Kidney (tissue), 14 donors: ENCODE measurements around the gene CEP89. TPM values are rescaled to one million over a fixed set of nuclear protein-coding genes. Genes with fewer than 3 reads are reported as not detected.

Experiments used
- DNase-seq, 5 donors: peaks; one replicate each; pipeline ENCODE4 v3.0.0-alpha.2; 2013 to 2020
- FAIRE-seq: peaks from 2 replicates; lab custom pipeline; 2012; peaks lifted over from hg19 to GRCh38; lab: Jason Lieb, UNC
- H3K27ac ChIP-seq, 2 donors: one replicate each; pipeline ENCODE4 v1.7.0; 2013; ENCODE audit warnings: low read depth in 2 of 2, low read length in 2 of 2, inconsistent platforms in 1 of 2
- H3K27me3 ChIP-seq: one replicate; pipeline ENCODE4 v1.7.1; 2013; ENCODE audit warnings: low read length, inconsistent platforms; ENCODE audit not compliant: control insufficient read depth, insufficient read depth
- H3K36me3 ChIP-seq, 3 donors: one replicate each; pipeline versions ENCODE4 v1.7.0 to v1.7.1; 2013; ENCODE audit warnings: low read length in 3 of 3, control low read depth in 1 of 3, inconsistent platforms in 1 of 3; ENCODE audit not compliant: insufficient read depth in 3 of 3, control insufficient read depth in 2 of 3
- H3K4me1 ChIP-seq, 3 donors: one replicate each; pipeline versions ENCODE4 v1.7.0 to v1.7.1; 2013; ENCODE audit warnings: low read length in 3 of 3, inconsistent platforms in 1 of 3, low read depth in 1 of 3; ENCODE audit not compliant: control insufficient read depth in 2 of 3, insufficient read depth in 2 of 3
- H3K4me3 ChIP-seq, 3 donors: one replicate each; pipeline versions ENCODE4 v1.7.0 to v1.8.1; 2013; ENCODE audit warnings: low read length in 3 of 3, control low read depth in 1 of 3, inconsistent platforms in 1 of 3
- H3K9ac ChIP-seq, 3 donors: one replicate each; pipeline versions ENCODE4 v1.7.0 to v1.7.1; 2013; ENCODE audit warnings: low read length in 3 of 3, control low read depth in 1 of 3, inconsistent platforms in 1 of 3
- H3K9me3 ChIP-seq, 3 donors: one replicate each; pipeline versions ENCODE4 v1.7.0 to v1.7.1; 2013; ENCODE audit warnings: low read length in 3 of 3, control low read depth in 1 of 3, inconsistent platforms in 1 of 3; ENCODE audit not compliant: control insufficient read depth in 2 of 3, insufficient read depth in 1 of 3
- intact Hi-C: fragments of 100-400 bp; cut with DNase I; formaldehyde crosslinking; loops from one replicate; pipeline ENCODE4 v1.11.1; 2022
- polyA plus RNA-seq: library from polyadenylated mRNA; stranded (reverse); fragments of 350-450 nt; fragmentation: Illumina TruSeq; extraction: RNeasy Lipid Tissue Mini Kit (QIAGEN cat#74804); gene quantifications from one replicate; pipeline ENCODE4 v1.2.3, GENCODE V29; 2014; ENCODE audit warnings: low read depth, low replicate concordance; ENCODE audit not compliant: insufficient read depth
- total RNA-seq: library from RNA; stranded (reverse); fragmentation: NEBNext Ultra II Directional; extraction: Animal tissue kit (Norgen Biotek cat#: 25700); gene quantifications from one replicate; pipeline ENCODE4 v1.2.1, GENCODE V29; 2021
- TF ChIP-seq, protein P1 (sequence below): IDR thresholded peaks from 3 replicates; pipeline ENCODE4 v1.5.1; 2012; ENCODE audit warnings: mild to moderate bottlenecking, moderate library complexity, borderline replicate concordance; ENCODE audit not compliant: insufficient read depth; ENCODE audit errors: extremely low read depth
- donor health status: control.
- donor health status: control.
- donor health status: control.
- donor health status: control.
- donor health status: control.
- donor health status: DM: yes; HTN: yes; CAD: no.
- donor health status: Normal renal cell carcinoma (clear cell type).

Gene CEP89
- total and polyA plus RNA-seq, 2 donors from 2014 or later: 12.4 to 24.0 TPM

DNA sequence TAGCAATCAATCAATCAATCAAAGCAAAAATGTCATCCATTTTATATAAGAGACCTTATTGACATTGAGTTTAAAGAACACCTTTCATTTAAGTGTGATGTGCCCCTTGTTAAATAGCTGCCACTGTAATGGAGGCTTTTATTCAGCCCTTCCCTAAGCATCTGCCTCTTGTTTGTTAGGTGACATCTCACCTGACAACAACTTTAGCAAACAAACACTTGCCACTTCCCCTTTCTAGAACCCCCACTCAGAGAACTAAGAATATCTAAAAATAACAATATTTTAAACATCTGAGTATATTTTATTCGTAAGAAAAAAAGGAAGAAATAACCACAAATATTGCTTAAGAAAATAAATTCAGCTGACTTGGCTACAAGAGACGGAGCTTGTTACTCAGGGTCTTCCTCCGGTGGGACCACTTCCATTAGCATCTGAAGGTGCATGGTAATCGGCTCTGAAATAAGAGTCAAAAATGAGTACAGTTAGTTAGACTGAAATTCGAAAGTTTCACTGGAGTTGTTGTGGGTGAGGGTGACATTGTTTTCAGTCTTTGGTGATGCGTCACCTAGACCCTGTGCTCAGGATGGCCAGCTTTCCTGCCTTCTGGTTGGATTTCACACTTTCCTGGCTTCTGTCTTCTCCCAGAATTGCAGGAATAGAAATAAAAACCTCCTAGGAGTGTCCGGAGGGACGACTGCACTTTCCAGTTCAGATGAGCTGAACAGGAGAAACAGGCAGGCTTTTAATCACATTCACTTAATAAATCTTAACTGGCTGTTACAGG, 141.3 kb downstream of the CEP89 start:
- Histone ChIP-seq H3K36me3 (peaks cover 0 to 15% (median 0%) of the 10 kb centered on the region in 3 donors), H3K27ac (no peak overlapping the region), H3K27me3 (no peaks in the 10 kb centered on the region), H3K9me3 (no peaks in the 10 kb centered on the region), H3K9ac (no peak overlapping the region), H3K4me1 (no peaks in the 10 kb centered on the region), H3K4me3 (no peak overlapping the region)
- DNase-seq (no peak), FAIRE-seq (no peak)
- intact Hi-C loops: no loop called here
- TF ChIP-seq, protein P1, sequence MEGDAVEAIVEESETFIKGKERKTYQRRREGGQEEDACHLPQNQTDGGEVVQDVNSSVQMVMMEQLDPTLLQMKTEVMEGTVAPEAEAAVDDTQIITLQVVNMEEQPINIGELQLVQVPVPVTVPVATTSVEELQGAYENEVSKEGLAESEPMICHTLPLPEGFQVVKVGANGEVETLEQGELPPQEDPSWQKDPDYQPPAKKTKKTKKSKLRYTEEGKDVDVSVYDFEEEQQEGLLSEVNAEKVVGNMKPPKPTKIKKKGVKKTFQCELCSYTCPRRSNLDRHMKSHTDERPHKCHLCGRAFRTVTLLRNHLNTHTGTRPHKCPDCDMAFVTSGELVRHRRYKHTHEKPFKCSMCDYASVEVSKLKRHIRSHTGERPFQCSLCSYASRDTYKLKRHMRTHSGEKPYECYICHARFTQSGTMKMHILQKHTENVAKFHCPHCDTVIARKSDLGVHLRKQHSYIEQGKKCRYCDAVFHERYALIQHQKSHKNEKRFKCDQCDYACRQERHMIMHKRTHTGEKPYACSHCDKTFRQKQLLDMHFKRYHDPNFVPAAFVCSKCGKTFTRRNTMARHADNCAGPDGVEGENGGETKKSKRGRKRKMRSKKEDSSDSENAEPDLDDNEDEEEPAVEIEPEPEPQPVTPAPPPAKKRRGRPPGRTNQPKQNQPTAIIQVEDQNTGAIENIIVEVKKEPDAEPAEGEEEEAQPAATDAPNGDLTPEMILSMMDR: no peak

DNA sequence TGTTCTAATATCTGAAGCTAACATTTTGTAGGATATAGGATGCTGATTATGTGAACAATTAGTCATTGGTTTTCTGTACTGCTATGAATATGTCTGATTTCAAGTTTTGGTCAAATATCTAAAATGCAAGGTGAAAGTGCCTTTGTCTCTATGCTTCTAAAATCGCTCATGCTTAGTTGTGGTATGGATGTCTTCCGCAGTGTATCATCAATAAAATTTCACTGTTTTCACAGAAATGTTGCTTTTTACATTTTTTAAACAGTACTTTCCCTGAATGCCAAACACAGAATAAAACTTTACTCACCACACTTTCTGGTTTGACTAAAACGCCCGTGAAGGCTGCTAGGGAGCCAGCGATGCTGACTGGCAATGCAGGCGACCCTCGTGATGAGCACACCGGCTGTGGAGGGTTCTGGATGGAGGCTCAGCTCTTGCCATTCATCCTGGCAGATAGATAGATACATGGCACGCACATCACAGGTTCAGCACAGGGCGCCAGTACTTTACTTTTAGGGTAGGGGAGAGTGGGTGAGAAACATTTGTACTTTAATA, 142.3 kb downstream of the CEP89 start:
- TF ChIP-seq, protein P1: no peak
- intact Hi-C loops: no loop called here

DNA sequence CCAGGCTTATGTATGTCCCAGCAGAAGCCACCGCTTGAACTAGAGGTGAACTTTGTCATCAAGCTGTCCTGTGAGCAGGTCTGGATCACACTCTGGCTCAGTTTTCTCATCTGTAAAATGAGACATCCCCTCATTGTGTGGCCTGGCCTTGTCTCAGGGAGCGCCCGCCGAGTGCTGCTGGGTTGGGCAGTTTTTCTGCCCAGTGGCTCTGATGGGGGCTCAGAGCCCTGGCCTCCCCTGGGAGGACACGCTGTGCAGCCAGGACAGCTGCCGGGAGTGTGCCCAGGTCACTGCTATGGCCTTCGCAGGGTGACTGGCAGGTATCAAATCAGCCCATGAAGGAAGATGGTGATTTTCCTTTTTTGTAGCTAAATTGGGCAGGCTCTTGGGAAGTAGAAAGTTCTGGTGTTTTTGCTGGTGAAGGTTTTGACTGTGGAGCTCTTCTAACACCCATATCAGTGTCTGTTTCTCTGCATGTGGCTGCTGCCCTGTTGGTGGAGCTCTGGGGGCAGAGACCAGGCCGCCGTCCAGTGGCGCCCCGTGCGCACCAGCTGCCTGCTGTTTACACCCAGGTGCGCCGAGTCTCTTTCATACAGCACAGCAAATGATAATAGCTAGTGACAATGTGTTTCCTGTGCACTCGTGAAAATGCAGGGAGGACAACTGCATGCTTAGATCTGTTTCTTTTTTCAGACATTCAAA, 143.0 kb downstream of the CEP89 start:
- H3K36me3 ChIP-seq: peaks cover 0 to 15% (median 0%) of the 10 kb centered on the region in 3 donors
- H3K27me3 ChIP-seq: no peaks in the 10 kb centered on the region
- peaks cover 0 to 5% (median 0%) of the 10 kb centered on the region in 3 donors for H3K4me1 ChIP-seq
- H3K4me3 ChIP-seq: no peak overlapping the region
- DNase-seq (no peak), FAIRE-seq (no peak)
- H3K27ac ChIP-seq: no peak overlapping the region
- H3K9me3 ChIP-seq: no peaks in the 10 kb centered on the region
- intact Hi-C loops: no loop called here
- TF ChIP-seq, protein P1: no peak
- H3K9ac ChIP-seq: no peak overlapping the region

More for the DNA sequence above, 142.3 kb downstream of the CEP89 start:
- H3K36me3 ChIP-seq: peaks cover 0 to 15% (median 0%) of the 10 kb centered on the region in 3 donors
- no peaks in the 10 kb centered on the region for H3K27me3 ChIP-seq
- H3K4me3 ChIP-seq: no peak overlapping the region
- H3K9me3 ChIP-seq: no peaks in the 10 kb centered on the region
- DNase-seq (no peak), FAIRE-seq (no peak)
- no peak overlapping the region for H3K27ac ChIP-seq
- H3K4me1 ChIP-seq: peaks cover 0 to 5% (median 0%) of the 10 kb centered on the region in 3 donors
- H3K9ac ChIP-seq: no peak overlapping the region
